GM11168 (cell line): ENCODE results near the gene APBB2.

Source experiments
- in situ Hi-C: fragments of 300-500 bp; cut with MboI; formaldehyde crosslinking; loops from one replicate; pipeline ENCODE4 v1.12.0; 2022; ENCODE audit warnings: low sequenced_read_pairs; ENCODE audit not compliant: unreplicated experiment

APBB2 gene

GRCh38 chr4:40887764-40888131 lies 326.6 kb downstream of the APBB2 start:
- in situ Hi-C loops: no loop called here

- in situ Hi-C loops: no loop called here
Measured at GRCh38 chr4:40886931-40887763, 327.2 kb downstream of the APBB2 start.

GRCh38 chr4:40881851-40882250 lies 332.5 kb downstream of the APBB2 start:
- in situ Hi-C loops: no loop called here

GRCh38 chr4:40881096-40881495 lies 333.2 kb downstream of the APBB2 start:
- in situ Hi-C loops: no loop called here

GRCh38 chr4:40878548-40879055 lies 335.7 kb downstream of the APBB2 start:
- in situ Hi-C loops: no loop called here

- in situ Hi-C loops: no loop called here
Measured at GRCh38 chr4:40877081-40877480, 337.3 kb downstream of the APBB2 start.

DNA sequence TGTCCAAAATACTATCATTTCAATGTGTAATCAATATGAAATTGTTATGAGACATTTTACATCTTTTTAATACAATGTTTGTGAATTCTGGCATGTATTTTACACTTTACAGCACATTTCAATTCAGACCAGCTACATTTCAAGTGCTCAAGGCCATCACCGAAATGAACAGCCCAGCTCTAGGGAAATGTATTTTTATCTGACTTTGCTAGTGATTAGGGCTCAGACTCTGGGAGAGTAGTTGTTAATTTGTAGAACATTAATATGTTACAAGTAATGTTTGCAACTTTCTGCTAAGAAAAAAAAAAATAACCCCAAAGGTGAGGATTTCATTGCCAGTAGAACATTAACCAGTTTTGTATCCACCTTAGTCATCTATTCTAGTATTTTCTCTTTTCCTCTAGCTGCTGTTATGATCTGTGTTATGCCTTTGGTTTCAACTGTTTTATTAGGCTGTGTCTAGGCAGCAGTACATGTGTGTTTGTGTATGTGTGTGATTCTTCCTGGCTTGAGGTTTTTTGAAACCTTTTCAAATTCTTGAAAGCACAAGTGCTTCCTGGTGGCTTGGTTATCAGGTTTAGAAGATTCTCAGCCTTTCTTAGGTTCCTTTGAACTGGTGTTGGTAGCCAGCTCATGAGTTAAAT lies 338.7 kb downstream of the APBB2 start:
- in situ Hi-C loops: no loop called here

- in situ Hi-C loops: no loop called here
Measured at GRCh38 chr4:40874901-40875300, 339.4 kb downstream of the APBB2 start.

DNA sequence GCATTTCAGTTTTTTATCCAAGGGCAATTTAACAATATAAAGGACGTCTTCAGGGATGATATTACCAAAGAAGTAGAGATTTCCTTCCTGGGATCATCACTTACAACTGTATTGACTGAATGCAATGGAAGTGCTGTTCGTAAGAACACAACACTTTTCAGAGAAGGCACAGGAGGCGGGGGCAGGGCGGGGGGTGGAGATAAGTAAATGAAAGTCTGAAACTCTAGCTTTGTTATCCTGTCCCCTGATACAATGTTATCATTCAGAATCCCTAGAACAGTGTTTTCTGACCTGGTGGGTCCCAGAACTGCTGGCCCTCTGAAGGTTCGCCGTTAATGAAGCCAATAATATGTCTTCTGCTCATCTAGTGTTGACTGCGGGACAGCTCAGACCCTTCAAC lies 340.0 kb downstream of the APBB2 start:
- in situ Hi-C loops: no loop called here

DNA sequence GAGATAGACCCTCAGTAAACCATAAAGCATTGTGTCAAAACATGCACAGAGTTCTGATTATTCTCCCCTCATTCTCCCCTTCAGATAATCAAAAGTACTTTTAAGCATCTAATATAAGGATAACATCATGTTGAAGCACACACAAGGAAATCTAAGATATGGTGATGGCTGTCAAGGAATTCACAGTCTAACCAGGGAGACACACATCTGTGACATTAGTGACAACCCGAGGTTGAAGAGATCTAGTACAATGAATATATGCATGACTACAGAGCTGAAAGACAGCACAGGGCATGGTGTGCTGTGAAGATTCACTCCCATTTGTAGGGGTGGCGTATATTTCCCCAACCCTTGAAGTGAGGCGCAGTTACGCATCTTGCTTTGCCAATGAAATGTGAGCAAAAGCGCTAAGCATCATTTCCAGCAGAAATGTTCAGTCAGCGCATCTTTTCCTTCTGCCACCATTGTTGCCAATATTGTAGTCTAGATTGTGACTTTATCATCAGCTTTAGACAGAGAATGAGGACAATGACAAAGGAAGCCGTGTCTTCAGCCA lies 342.6 kb downstream of the APBB2 start:
- in situ Hi-C loops: no loop called here

GRCh38 chr4:40870150-40870549 lies 344.2 kb downstream of the APBB2 start:
- in situ Hi-C loops: no loop called here

DNA sequence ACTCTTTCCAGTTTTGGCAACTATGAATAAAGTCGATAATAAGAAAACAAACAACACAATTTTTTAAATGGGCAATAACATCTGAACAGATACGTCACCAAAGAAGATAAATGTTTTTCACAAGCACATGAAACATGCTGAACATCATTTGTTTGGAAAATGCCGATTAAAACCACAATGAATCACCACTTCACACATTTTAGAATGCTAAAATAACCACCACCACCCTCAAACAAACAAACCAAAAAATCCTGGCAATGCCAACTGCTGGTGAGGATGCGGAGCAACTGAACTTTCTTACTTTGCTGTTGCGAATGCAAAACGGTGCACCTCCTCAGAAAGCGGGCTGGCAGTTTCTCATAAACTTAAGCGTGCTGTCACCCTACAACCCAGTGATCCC lies 348.6 kb downstream of the APBB2 start:
- in situ Hi-C loops: no loop called here

GRCh38 chr4:40864531-40864930 lies 349.8 kb downstream of the APBB2 start:
- in situ Hi-C loops: no loop called here

GRCh38 chr4:40858962-40859361 lies 355.4 kb downstream of the APBB2 start:
- in situ Hi-C loops: no loop called here

DNA sequence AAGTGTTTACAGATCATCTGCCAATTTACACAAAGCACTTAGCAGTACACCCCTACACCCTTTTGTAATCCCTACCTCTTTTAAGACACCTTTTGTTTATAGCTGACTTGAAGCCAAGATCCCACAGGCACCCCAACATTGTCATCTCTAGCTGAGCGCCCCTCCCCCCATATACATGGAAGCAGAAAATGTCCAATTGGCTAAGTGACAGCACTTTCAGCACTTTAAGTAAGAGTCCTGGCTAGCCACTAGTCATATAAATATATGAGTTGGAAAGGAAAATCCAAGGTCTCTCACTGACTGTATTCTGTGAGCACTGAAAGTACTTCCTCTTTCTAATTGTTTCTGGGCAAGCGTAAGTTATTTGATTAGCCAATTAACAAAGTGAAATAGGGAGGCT lies 356.4 kb downstream of the APBB2 start:
- in situ Hi-C loops: no loop called here

- in situ Hi-C loops: no loop called here
Measured at GRCh38 chr4:40856840-40857362, 357.4 kb downstream of the APBB2 start.

DNA sequence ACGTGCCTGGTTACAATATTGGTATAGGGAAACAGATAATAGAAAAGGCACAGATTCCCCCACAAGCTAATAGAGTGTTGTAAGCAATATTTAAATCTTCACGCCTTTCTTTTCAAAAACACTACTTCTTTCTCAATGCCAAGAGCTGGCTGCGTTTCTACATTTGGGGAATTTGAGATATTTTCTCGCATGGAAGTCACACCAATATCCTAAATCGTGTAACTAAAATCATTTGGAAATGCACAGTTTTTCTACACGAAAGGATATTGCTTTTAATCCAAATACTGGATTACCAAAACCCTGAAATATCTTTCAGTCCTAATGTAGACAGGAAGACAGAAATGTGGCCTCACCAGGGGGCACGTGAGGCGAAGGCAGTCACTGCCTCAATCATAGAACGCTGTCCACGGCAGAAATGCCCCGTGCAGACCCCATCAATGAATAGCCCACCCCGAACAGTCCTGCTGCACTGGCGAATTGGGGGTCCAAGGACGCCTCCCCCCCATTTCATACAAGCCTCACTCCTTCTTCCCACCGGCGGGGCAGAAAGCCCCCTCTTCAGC lies 358.0 kb downstream of the APBB2 start:
- in situ Hi-C loops: no loop called here

DNA sequence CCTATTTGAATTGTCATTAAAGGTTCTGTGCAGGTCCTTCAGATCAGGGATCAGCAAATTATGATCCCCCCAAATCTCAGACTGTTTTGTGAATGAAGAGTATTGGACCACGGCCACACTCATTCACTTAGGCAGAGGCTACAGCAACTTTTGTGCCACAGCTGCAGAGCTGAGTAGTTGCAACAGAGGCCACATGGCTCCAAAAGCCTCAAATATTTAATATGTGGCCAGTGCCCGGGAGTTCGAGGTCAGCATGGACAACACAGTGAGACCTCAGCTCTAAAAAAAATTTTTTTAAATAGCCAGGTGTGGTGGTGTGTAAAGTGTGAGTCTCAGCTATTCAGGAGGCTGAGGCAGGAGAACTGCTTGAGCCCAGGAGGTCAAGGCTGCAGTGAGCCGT lies 363.8 kb downstream of the APBB2 start:
- in situ Hi-C loops: no loop called here

GRCh38 chr4:40848940-40849339 lies 365.4 kb downstream of the APBB2 start:
- in situ Hi-C loops: no loop called here

DNA sequence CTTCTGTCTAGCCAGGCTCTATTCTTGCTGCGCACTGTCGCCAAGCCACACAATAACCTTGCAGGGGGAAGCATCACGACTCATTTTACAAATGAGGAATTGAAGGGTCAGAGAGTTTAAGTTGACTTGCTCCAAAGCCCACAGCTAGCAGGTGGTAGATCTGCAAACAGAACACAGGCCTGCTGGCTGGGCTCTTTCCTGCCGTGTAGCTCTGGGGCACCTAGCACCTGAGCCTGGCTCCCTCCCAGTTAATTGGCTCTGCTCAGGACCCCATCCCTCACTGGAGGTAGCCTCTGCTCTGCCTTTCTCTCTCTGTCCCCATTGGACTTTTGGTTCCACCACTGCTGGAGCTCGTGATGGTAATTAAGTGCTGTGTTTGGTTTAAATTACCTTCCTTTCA lies 366.1 kb downstream of the APBB2 start:
- in situ Hi-C loops: no loop called here

GRCh38 chr4:40846532-40846931 lies 367.8 kb downstream of the APBB2 start:
- in situ Hi-C loops: no loop called here
